Measurements from ENCODE around the gene CPNE6. TPM values are rescaled to one million over a fixed set of nuclear protein-coding genes. Genes with fewer than 3 reads are reported as not detected.

Gene CPNE6
- total and polyA plus RNA-seq, 2 of the 13 experiments (the other 11 are each of a cell fraction or from before 2014, with no cell fraction given): not detected

DNA sequence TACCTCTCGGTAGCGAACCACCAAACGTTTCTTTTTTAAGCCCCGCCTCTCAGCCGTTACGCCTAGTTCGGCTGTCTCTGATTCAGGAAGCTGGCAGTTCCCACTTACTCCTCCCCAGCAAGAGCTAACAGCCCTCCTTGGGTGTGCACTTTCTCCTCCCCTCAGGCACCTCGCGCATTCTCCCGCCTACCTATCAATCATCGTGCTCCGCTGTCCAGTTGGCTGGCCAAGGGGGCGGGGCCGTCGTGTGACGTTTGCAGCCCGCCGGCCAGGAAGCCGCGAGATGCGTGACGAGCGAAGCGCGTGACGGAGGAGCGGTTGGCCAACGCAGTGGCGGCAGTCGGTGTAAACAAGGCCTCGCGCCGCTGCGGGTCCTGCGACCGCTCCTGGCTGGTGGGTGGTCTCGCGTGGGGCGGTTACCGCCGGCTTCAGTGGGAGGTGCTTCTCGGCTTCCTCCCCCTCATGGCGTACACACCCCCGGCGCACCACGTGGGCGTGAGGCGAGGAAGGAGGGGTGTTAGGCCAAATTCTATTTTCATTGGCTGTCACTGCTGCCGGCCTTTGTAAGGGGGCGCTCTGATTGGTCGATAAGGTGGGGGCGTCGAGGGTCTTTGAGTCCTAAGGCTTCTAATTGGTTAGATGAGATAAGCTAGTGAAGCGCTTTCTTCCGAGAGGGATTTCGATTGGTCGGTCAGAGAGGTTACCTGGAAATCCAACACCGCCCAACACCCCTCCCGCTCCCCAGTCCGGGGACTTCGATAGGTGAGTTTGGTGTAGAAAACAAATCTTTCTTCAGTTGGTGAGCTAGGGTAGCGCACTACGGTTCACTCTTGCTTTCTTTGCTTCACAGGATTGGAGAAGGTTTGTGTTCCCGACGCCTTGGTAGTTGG, 43.4 kb downstream of the CPNE6 start, which contains the start of the genes DCAF11 and NRL (continued):
- TF ChIP-seq NFYC (CRISPR knock-in tag; IDR thresholded peaks at IDR 0.05): peak; percentile 94
- peak; percentile 95 for TF ChIP-seq TBX3 (IDR thresholded peaks at IDR 0.05; ENCODE audit: borderline replicate concordance)
- no peak; the same call in 1 of the 2 replicates for TF ChIP-seq CBX2 (IDR thresholded peaks at IDR 0.05; ENCODE audit: low read depth, low read length)
- TF ChIP-seq CBX2 (CRISPR knock-in tag; IDR thresholded peaks at IDR 0.05; ENCODE audit: low read depth): no peak
- no peak for TF ChIP-seq EZH2 (conservative IDR thresholded peaks at IDR 0.05; ENCODE audit: low read depth, low read length)
- TF ChIP-seq, protein P1, sequence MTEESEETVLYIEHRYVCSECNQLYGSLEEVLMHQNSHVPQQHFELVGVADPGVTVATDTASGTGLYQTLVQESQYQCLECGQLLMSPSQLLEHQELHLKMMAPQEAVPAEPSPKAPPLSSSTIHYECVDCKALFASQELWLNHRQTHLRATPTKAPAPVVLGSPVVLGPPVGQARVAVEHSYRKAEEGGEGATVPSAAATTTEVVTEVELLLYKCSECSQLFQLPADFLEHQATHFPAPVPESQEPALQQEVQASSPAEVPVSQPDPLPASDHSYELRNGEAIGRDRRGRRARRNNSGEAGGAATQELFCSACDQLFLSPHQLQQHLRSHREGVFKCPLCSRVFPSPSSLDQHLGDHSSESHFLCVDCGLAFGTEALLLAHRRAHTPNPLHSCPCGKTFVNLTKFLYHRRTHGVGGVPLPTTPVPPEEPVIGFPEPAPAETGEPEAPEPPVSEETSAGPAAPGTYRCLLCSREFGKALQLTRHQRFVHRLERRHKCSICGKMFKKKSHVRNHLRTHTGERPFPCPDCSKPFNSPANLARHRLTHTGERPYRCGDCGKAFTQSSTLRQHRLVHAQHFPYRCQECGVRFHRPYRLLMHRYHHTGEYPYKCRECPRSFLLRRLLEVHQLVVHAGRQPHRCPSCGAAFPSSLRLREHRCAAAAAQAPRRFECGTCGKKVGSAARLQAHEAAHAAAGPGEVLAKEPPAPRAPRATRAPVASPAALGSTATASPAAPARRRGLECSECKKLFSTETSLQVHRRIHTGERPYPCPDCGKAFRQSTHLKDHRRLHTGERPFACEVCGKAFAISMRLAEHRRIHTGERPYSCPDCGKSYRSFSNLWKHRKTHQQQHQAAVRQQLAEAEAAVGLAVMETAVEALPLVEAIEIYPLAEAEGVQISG (CRISPR knock-in tag; IDR thresholded peaks at IDR 0.05): peak; percentile 88
- TF ChIP-seq YEATS2 (CRISPR knock-in tag; IDR thresholded peaks at IDR 0.05; ENCODE audit: borderline replicate concordance): peak; percentile 97
- peak; percentile 89 for TF ChIP-seq ISL2 (CRISPR knock-in tag; IDR thresholded peaks at IDR 0.05)
- TF ChIP-seq KLF13 (CRISPR knock-in tag; IDR thresholded peaks at IDR 0.05): peak; percentile 97
- TF ChIP-seq, protein P2, sequence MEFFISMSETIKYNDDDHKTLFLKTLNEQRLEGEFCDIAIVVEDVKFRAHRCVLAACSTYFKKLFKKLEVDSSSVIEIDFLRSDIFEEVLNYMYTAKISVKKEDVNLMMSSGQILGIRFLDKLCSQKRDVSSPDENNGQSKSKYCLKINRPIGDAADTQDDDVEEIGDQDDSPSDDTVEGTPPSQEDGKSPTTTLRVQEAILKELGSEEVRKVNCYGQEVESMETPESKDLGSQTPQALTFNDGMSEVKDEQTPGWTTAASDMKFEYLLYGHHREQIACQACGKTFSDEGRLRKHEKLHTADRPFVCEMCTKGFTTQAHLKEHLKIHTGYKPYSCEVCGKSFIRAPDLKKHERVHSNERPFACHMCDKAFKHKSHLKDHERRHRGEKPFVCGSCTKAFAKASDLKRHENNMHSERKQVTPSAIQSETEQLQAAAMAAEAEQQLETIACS (CRISPR knock-in tag; IDR thresholded peaks at IDR 0.05): peak; percentile 49; the same call in 1 of the 2 replicates
- TF ChIP-seq ZNF670 (CRISPR knock-in tag; IDR thresholded peaks at IDR 0.05; ENCODE audit: borderline replicate concordance): no peak
- TF ChIP-seq ZNF44 (CRISPR knock-in tag; IDR thresholded peaks at IDR 0.05): peak; percentile 99
- peak; percentile 49; the same call in 1 of the 2 replicates for TF ChIP-seq HNF4G (IDR thresholded peaks at IDR 0.05; ENCODE audit: borderline replicate concordance, low read depth, low read length)
- peak; percentile 68 for TF ChIP-seq HNF4G (CRISPR knock-in tag; IDR thresholded peaks at IDR 0.05; ENCODE audit: borderline replicate concordance, low read depth)
- TF ChIP-seq ZNF274 (CRISPR knock-in tag; IDR thresholded peaks at IDR 0.05): peak; percentile 99
- TF ChIP-seq GABPA (IDR thresholded peaks at IDR 0.05; ENCODE audit: low read depth, low read length): no peak
- no peak for TF ChIP-seq GABPA (CRISPR knock-in tag; IDR thresholded peaks at IDR 0.05; ENCODE audit: low read depth)
- peak; percentile 94; the same call in 1 of the 2 replicates for TF ChIP-seq ZNF552 (CRISPR knock-in tag; IDR thresholded peaks at IDR 0.05; ENCODE audit: borderline replicate concordance)
- TF ChIP-seq FLYWCH1 (CRISPR knock-in tag; IDR thresholded peaks at IDR 0.05): no peak
- peak; percentile 91 for TF ChIP-seq ZNF232 (CRISPR knock-in tag; IDR thresholded peaks at IDR 0.05; ENCODE audit: borderline replicate concordance)
- TF ChIP-seq FIP1L1 (IDR thresholded peaks at IDR 0.05; ENCODE audit: borderline replicate concordance, insufficient read depth, low read depth, low read length): peak; percentile 90
- peak; percentile 57 for TF ChIP-seq HNF4A (CRISPR knock-in tag; IDR thresholded peaks at IDR 0.05)
- TF ChIP-seq, protein P3, sequence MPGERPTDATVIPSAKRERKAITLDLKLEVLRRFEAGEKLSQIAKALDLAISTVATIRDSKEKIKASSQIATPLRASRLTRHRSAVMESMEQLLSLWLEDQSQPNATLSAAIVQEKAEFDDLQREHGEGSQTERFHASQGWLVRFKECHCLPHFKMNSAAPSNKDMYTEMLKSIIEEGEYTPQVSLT (CRISPR knock-in tag; IDR thresholded peaks at IDR 0.05; ENCODE audit: borderline replicate concordance, low read depth): no peak
- no peak; the same call in 1 of the 2 replicates for TF ChIP-seq MTF2 (CRISPR knock-in tag; IDR thresholded peaks at IDR 0.05; ENCODE audit: borderline replicate concordance)
- TF ChIP-seq HOXA3 (CRISPR knock-in tag; IDR thresholded peaks at IDR 0.05): peak; percentile 99
- TF ChIP-seq ZNF138 (CRISPR knock-in tag; IDR thresholded peaks at IDR 0.05; ENCODE audit: low read depth): peak; percentile 90
- peak; percentile 98 for TF ChIP-seq KDM5B (CRISPR knock-in tag; IDR thresholded peaks at IDR 0.05; ENCODE audit: borderline replicate concordance)

All from HepG2 (cell line).